Skeletal muscle tissue (tissue), 4 donors: ENCODE results near the gene STK38. TPM values are rescaled to one million over a fixed set of nuclear protein-coding genes. Genes with fewer than 3 reads are reported as not detected.

ENCODE experiments used
- H3K27ac ChIP-seq: one replicate; pipeline ENCODE4 v1.7.0; 2013; ENCODE audit warnings: mild to moderate bottlenecking, low read depth, low read length, inconsistent platforms
- H3K27me3 ChIP-seq, 3 donors: one replicate each; pipeline ENCODE4 v1.7.0; 2013; ENCODE audit warnings: low read length in 3 of 3; ENCODE audit not compliant: control insufficient read depth in 3 of 3, insufficient read depth in 3 of 3
- H3K36me3 ChIP-seq, 3 donors: one replicate each; pipeline ENCODE4 v1.7.0; 2013; ENCODE audit warnings: low read length in 3 of 3; ENCODE audit not compliant: control insufficient read depth in 3 of 3, insufficient read depth in 3 of 3
- H3K4me1 ChIP-seq, 3 donors: one replicate each; pipeline ENCODE4 v1.7.0; 2013; ENCODE audit warnings: low read length in 3 of 3, mild to moderate bottlenecking in 3 of 3; ENCODE audit not compliant: control insufficient read depth in 3 of 3, insufficient read depth in 3 of 3
- H3K4me3 ChIP-seq, 3 donors: one replicate each; pipeline ENCODE4 v1.7.0; 2013; ENCODE audit warnings: low read length in 3 of 3
- H3K9ac ChIP-seq, 3 donors: one replicate each; pipeline ENCODE4 v1.7.0; 2013; ENCODE audit warnings: low read length in 3 of 3, mild to moderate bottlenecking in 3 of 3, moderate library complexity in 2 of 3, low read depth in 1 of 3
- H3K9me3 ChIP-seq, 3 donors: one replicate each; pipeline ENCODE4 v1.7.0; 2013; ENCODE audit warnings: low read length in 3 of 3; ENCODE audit not compliant: control insufficient read depth in 3 of 3
- total RNA-seq: library from RNA; depleted of rRNA; stranded (reverse); fragments of >200 nt; gene quantifications from one replicate; pipeline ENCODE4 v1.2.3, GENCODE V29; 2014
- donor health status: Osteomylitis.

Gene STK38
- total RNA-seq, 1 donor from 2014 or later = 16.2 TPM

DNA sequence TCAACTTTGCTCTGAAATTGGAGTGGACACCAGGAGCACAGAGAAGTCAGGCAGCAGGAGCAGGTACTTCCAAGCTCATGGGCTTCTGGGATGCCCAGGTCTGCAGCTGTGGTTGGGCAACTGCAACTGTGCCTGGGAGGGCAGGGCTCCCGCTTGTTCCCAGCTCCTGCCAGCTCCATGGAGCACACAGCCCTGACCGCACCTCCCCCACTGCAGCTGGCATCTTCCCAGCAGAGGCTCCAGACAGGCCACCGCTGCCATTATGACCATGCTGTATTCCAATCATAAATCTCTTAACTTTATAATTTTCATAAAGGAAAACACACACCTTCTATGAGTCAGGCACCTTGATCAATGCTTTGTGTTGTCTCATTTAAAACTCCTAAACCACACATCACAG lies 36.9 kb downstream of the STK38 start:
- Histone ChIP-seq H3K9ac (no peak overlapping the region), H3K9me3 (no peaks in the 10 kb centered on the region), H3K4me1 (peaks cover 0 to 3% (median 0%) of the 10 kb centered on the region in 3 donors), H3K36me3 (peaks cover 4 to 30% (median 10%) of the 10 kb centered on the region in 3 donors), H3K4me3 (no peak overlapping the region), H3K27me3 (no peaks in the 10 kb centered on the region), H3K27ac (no peak overlapping the region)

DNA sequence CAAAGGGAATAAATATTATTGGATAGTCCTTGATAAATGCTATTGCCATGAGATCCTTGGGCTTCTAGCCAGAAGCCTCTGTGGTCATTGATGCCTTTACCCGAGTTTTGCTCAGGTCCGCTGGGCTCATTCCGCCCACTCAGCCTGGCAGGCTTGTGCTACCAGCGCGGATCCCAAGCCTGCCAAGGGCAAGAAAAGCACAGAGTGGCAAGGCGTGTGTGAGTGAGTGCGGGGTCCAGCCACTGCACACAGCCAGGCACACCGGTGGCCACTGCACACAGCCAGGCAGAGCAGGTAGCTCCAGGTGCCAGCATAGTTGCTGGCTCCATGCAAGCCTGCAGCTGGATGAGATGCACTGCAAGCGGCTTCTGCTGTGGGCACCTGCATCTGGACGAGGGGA lies 38.7 kb downstream of the STK38 start:
- no peak overlapping the region for H3K27ac ChIP-seq
- no peak overlapping the region for H3K4me3 ChIP-seq
- H3K9ac ChIP-seq = no peak overlapping the region
- no peaks in the 10 kb centered on the region for H3K9me3 ChIP-seq
- H3K36me3 ChIP-seq = peaks cover 5 to 26% (median 6%) of the 10 kb centered on the region in 3 donors
- H3K27me3 ChIP-seq = no peaks in the 10 kb centered on the region
- peaks cover 0 to 4% (median 0%) of the 10 kb centered on the region in 3 donors for H3K4me1 ChIP-seq

DNA sequence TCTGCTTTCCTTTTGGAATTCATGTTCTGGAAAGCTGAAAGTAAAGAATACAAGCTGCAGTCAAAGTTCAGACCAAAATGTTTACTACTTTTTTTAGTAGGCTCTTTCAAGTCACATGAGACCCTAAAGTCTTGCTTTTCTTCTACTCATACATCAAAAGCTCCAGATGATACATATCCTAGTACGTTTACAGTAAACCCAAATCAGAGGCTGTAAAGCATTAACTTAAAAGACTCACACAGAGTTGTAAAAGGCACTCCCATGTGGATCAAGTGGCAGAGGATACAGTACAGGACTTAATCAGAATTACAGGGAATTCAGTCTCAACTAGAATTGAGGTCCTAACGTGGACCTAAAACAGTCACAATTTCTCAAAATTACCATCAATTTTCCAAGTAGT lies 40.7 kb downstream of the STK38 start:
- no peaks in the 10 kb centered on the region for H3K9me3 ChIP-seq
- H3K27ac ChIP-seq = no peak overlapping the region
- peaks cover 5 to 23% (median 6%) of the 10 kb centered on the region in 3 donors for H3K36me3 ChIP-seq
- H3K27me3 ChIP-seq = no peaks in the 10 kb centered on the region
- peaks cover 0 to 4% (median 0%) of the 10 kb centered on the region in 3 donors for H3K4me1 ChIP-seq
- H3K9ac ChIP-seq = no peak overlapping the region
- no peak overlapping the region for H3K4me3 ChIP-seq

DNA sequence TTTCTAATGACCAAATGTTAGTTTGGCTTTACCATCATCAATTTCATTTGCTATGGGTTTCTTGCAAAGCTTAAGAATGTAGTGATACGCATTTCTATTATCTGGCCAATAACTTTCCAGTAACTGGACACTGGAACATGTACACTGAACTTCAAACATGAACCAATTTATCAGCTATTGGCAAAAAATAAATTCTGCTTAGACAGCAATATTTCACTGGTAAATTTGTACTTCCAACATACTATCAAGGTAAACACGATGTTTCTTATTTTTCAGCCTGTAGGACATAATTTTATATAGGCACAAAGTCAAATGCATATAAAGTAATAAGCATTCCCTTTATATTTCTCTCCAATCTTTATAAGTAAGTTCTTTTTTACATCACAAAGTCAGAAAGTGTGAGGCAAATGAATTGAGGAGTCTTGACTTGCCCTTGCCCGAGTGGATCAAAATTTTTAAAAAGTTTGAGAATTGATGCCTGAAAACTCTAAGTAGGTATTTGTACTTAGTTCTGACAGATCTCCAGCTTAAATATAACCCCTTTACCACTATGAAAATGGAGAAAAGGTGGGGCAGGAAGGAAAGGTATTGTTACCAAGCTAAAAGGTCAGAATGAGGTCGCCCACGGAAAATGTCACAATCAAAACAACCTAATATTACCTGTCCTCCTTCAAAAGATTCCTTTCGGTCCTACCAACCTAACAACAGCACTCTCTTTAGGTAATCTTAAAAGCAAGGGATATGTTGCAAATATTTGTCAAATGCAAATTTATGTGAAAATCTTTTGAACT lies 41.3 kb downstream of the STK38 start:
- H3K36me3 ChIP-seq = peaks cover 3 to 22% (median 6%) of the 10 kb centered on the region in 3 donors
- H3K27ac ChIP-seq = no peak overlapping the region
- H3K4me1 ChIP-seq = peaks cover 0 to 4% (median 0%) of the 10 kb centered on the region in 3 donors

DNA sequence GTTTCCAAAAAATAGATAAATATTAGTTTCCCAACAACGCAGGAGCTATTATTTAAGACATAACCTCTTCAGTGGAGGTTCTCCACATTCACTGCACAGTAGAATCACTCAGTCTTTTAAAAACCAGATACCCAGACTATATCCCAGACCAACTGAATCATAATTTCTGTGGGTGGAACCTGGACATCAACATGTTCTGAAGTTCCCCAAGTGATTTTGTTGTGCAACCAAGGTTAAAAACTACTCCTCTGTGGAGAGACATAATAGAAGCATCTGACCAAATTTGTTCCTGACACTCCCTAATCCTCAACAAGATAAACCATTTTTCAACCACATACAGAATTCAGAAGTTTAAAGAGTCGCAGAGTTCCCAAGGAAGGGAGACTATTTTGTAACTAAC lies 42.3 kb downstream of the STK38 start:
- Histone ChIP-seq H3K27ac (no peak overlapping the region), H3K4me1 (peaks cover 0 to 4% (median 0%) of the 10 kb centered on the region in 3 donors), H3K9ac (no peak overlapping the region), H3K9me3 (no peaks in the 10 kb centered on the region), H3K36me3 (peaks cover 3 to 16% (median 6%) of the 10 kb centered on the region in 3 donors), H3K4me3 (no peak overlapping the region), H3K27me3 (no peaks in the 10 kb centered on the region)

More for the DNA sequence above, 41.3 kb downstream of the STK38 start:
- Histone ChIP-seq H3K27me3 (no peaks in the 10 kb centered on the region), H3K9me3 (no peaks in the 10 kb centered on the region), H3K4me3 (no peak overlapping the region), H3K9ac (no peak overlapping the region)

DNA sequence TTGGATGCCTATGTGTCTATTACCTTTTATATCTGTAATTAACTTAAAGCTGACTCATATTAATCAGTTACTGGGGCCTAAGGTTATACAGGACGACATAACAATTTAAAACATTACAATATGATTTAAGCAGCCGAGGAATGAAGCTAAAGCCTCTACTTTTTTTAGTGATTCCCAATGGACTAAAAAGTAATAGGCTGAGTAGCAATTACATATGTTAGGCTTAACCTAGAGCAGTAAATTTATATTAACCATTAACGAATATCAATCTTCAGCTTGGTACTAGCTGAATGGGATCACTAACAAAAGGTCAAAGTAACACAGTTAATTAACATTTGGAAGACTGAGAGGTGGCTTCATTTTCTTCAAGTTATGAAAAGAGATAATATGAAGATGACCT lies 43.1 kb downstream of the STK38 start:
- Histone ChIP-seq H3K27me3 (no peaks in the 10 kb centered on the region), H3K4me1 (peaks cover 0 to 4% (median 0%) of the 10 kb centered on the region in 3 donors), H3K36me3 (peaks cover 7 to 18% (median 10%) of the 10 kb centered on the region in 3 donors), H3K27ac (no peak overlapping the region), H3K9me3 (no peaks in the 10 kb centered on the region), H3K9ac (no peak overlapping the region), H3K4me3 (no peak overlapping the region)

DNA sequence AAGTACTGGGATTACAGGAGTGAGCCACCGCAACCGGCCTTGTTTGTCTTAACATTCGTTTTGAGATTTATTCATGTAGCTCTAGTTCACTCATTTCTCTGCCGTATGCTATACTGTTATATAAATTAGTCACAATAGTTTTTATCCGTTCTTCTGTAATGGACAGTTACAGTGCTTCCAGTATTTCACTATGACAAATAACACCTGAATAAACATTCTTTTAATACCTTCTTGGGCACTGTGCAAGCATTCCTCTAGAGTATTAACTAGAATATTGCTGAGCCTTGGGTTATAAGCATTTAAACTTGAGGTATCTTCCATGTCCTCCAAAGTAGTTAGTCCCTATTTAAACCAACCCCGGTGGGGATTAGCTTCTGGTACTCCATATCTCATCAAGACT lies 45.6 kb downstream of the STK38 start:
- H3K9me3 ChIP-seq = no peaks in the 10 kb centered on the region
- H3K27me3 ChIP-seq = no peaks in the 10 kb centered on the region
- peaks cover 7 to 31% (median 9%) of the 10 kb centered on the region in 3 donors for H3K36me3 ChIP-seq
- no peak overlapping the region for H3K27ac ChIP-seq
- no peak overlapping the region for H3K4me3 ChIP-seq
- no peak overlapping the region for H3K9ac ChIP-seq
- H3K4me1 ChIP-seq = peaks cover 0 to 4% (median 0%) of the 10 kb centered on the region in 3 donors

DNA sequence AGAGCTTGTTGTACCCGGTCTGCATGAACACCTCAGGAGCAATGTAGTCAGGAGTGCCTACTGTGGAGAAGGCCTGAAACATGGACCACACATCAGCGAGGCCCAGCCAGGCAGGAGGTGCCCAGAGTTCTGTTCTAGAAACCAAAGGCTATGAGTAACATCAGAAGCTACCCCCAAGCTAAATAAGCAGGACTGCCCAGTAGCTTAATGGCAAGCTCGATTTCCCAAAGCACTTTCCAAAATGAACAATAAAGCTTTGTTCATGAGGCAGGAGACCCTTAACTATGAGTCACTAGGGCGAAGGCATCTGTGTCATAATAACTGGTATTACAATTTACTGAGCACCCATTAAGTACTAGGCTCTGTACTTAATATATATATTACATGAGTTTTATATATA lies 47.4 kb downstream of the STK38 start:
- peaks cover 13 to 36% (median 20%) of the 10 kb centered on the region in 3 donors for H3K36me3 ChIP-seq

DNA sequence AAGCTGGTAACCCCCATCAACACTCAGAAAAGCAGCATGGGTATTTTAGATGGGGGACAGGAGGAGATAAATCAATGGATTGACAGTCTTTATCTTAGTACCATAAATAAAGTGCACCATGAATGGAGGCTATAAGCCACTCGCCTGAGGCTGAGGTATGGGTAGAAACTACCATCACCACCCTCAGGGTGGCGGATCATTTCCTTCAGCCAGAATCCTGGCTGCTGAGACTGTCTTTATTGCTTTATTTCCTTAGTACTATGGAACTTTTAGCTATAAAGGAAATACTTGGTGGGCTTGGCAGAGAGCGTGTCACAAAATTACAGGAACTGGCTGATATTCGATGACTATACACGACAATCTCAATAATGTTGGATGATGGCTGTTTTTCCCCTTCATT lies 52.2 kb downstream of the STK38 start:
- Histone ChIP-seq H3K27ac (no peak overlapping the region), H3K36me3 (peaks cover 16 to 39% (median 20%) of the 10 kb centered on the region in 3 donors), H3K4me1 (no peaks in the 10 kb centered on the region), H3K27me3 (no peaks in the 10 kb centered on the region), H3K4me3 (no peak overlapping the region), H3K9ac (no peak overlapping the region), H3K9me3 (no peaks in the 10 kb centered on the region)

More for the DNA sequence above, 47.4 kb downstream of the STK38 start:
- no peak overlapping the region for H3K27ac ChIP-seq
- H3K9me3 ChIP-seq = no peaks in the 10 kb centered on the region
- no peaks in the 10 kb centered on the region for H3K27me3 ChIP-seq
- H3K4me1 ChIP-seq = no peaks in the 10 kb centered on the region
- H3K4me3 ChIP-seq = no peak overlapping the region
- no peak overlapping the region for H3K9ac ChIP-seq

DNA sequence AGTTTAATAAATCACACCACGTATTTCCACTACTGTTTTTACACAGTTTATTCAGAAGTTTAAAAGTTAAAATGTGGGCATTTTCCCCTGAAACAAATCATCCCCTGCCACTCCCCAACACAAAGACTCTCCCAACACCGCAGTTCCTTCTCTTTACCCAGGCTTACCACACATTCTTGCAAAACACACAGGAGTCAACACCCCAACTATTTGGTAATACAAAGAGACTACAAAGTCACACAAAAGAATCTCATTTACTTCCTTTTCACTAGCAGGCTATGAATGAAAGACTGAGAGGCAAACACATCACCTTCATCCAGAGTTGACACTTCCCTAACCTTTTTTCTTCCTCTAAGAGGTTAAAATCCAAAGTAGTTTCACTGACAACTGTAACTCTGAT lies 53.4 kb downstream of the STK38 start:
- Histone ChIP-seq H3K36me3 (peaks cover 12 to 32% (median 20%) of the 10 kb centered on the region in 3 donors), H3K27ac (no peak overlapping the region), H3K27me3 (no peaks in the 10 kb centered on the region), H3K4me3 (no peak overlapping the region), H3K9me3 (no peaks in the 10 kb centered on the region), H3K4me1 (peaks cover 0 to under 1% (median under 1%) of the 10 kb centered on the region in 3 donors), H3K9ac (no peak overlapping the region)
